Tibial nerve (tissue), 4 donors: ENCODE measurements around the gene SSR4.

Experiments used
- CTCF ChIP-seq, 5 experiments: fragments of 200-600 bp in 3 of 5; fragments of 450-650 bp in 2 of 5; sonication (generic) in 3 of 5; IDR thresholded peaks; one replicate each; pipeline ENCODE4 v1.5.1; 2016 to 2019; ENCODE audit warnings: antibody characterized with exemption in 5 of 5, mild to moderate bottlenecking in 3 of 5, moderate library complexity in 2 of 5
- EP300 ChIP-seq, 2 donors: sonication (generic); formaldehyde crosslinking; IDR thresholded peaks; one replicate each; pipeline ENCODE4 v1.6.1; 2017; ENCODE audit warnings: antibody characterized with exemption in 2 of 2, mild to moderate bottlenecking in 1 of 2
- POLR2A ChIP-seq, 2 donors: fragments of 450-650 bp; IDR thresholded peaks; one replicate each; pipeline ENCODE4 v1.6.1; 2017; ENCODE audit warnings: antibody characterized with exemption in 2 of 2, mild to moderate bottlenecking in 2 of 2, moderate library complexity in 2 of 2

- TF ChIP-seq CTCF (IDR thresholded peaks at IDR 0.05), result no peak
- TF ChIP-seq POLR2A (IDR thresholded peaks at IDR 0.05), result no peak
- no peak for TF ChIP-seq EP300 (IDR thresholded peaks at IDR 0.05)
Observed at GRCh38 chrX:153783378-153784013, 11.0 kb upstream of the SSR4 start.
